Measurements from ENCODE around the gene RGS1.

The RGS1 gene

DNA sequence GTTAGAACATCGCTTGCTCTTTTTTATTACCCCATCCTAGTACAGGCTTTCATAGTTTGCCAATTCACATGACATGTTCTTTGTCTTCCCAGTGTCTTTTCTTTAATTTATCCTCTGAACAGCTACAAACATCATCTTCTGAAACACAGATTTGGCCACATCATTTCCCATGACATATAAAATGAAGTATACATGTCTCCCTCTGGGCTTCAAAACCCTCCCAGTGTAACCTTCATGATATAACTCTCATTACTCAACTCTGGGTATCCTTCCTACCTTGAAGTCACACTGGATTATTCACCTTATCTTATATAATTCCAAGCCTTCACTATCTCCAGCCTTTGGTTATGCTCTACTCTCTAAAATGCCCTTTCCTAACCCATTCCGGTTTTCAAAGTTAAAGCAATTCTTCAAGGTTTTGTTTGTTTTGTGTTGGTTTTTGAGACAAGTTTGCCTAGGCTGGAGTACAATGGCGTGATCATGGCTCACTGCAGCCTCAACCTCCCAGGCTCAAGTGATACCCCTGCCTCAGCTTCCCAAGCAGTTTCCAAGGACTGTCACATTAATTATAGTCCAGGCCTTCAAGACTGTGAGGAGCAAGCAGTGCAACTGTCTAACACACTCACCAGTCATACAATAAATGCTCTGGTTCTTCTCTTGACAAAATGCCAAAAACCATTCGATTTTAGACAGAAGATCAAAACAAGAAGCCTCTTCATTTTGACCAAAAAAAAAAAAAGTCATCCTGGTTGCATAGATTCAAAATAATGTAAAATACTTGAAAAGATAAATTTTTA is 5.8 kb downstream of the RGS1 start:
- DNase-seq (ENCODE audit: low read depth) = no peak

DNA sequence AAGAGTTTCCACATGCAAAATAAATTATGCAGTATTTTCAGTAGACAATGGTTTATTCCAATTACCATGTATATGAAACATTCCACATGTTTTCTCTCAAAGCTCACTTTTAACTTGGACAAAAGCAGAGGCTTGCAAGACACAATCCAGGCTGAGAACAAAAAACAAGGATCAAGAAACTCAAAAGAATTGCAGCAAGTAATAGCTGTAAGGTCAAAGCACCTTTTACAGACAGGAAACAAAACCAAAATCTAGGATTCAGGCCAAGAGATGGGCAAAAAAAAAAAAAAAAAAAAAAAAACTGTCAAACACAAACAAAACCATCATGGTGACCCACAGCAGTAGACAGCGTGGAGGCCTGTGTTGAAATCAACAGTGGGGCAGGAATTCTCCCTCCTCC is 9.3 kb downstream of the RGS1 start:
- no peak for DNase-seq (ENCODE audit: low read depth)

DNA sequence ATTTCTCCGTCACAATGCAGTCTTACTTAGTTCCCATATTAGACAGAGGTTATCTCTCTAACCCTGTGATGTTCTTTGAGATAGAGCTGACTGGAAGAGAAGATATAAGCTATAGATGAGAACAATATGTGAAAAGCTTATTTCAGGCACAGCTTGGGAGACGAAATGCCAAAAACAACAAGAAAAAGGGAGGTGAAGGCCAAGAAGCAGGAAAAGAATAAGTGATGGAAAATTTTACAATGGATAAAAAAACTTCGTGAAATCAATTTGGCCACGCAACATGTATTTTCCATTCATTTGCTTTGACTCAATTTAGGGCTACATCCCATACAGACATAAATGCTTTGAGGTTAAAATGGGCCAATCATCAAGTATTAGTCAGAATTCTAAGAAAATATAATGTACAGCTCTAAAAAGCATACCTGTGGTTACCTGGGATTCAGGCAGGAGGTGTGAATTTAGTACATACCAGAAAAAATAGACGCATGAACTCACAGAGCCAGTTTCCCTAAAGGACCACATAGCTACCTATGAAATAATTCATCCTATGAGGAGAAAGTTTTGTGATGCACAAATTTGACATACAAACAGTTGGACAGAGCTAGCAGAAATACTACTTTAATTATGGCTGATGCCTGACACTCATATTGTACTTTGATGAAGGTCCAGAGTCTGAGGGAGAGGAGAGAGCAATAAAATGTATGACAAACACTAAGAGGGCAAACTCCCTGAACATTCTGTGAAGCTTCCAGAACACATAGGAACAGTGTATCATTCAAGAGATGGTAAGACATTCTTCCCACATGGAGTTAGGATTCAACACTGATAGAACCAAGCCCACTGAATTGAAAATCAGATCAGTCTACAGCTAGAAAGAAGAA is 12.1 kb downstream of the RGS1 start:
- no peak for DNase-seq (ENCODE audit: low read depth)

GRCh38 chr1:192588546-192588945 is 13.0 kb downstream of the RGS1 start:
- no peak for DNase-seq (ENCODE audit: low read depth)

GRCh38 chr1:192589813-192590212 is 14.2 kb downstream of the RGS1 start:
- no peak for DNase-seq (ENCODE audit: low read depth)

- no peak for DNase-seq (ENCODE audit: low read depth)
These were observed 16.9 kb downstream of the RGS1 start for GRCh38 chr1:192592517-192592916.

DNA sequence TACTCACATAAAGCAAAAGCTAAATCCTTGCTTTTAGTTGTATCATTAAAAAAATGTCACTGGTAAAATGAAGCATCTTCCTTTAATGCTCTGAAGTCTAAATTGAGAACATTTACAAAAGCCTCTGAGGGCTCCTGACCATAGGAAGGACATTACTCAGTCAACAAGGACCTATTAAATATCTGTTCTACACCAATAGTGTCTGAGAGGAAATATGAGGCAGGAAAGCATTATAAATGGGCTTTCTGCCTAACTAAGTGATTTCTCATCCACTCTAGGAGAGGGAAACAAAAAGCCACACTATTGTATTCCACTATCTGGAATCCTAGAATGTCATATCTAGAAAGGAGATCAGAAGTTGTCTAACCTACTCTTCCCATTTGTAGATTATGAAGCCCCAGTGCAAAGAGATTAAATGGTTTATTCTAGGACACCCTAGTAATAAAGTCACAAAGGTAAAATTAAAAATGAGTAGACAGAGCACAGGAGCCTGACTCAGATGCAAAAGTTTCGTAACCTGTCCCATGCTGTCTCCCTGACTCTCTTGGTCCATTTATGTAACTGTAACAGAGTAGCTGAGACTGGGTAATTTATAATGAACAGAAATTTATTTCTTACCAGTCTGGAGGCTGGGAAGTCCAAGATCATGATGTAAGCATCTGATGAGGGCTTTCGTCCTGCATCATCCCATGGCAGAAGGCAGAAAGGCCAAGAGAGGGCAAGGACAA is 17.6 kb downstream of the RGS1 start:
- no peak for DNase-seq (ENCODE audit: low read depth)

DNA sequence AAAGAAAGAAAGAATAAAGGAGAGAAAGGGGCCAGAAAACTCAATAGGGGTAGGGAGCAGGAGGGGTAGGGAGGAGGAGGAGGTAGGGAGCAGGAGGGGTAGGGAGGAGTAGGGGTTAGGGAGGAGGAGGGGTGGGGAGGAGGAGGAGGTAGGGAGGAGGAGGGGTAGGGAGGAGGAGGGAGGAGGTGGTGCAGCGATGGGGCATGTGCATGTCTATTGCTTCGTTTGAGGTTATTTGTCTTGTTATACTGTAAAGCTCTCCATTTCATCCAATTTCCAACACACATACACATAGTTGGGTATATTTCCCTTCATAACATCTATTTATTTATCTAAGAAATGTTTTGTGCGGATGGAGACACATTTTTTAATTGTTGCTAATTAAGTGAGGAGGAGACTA is 19.7 kb downstream of the RGS1 start:
- DNase-seq (ENCODE audit: low read depth) = no peak

DNA sequence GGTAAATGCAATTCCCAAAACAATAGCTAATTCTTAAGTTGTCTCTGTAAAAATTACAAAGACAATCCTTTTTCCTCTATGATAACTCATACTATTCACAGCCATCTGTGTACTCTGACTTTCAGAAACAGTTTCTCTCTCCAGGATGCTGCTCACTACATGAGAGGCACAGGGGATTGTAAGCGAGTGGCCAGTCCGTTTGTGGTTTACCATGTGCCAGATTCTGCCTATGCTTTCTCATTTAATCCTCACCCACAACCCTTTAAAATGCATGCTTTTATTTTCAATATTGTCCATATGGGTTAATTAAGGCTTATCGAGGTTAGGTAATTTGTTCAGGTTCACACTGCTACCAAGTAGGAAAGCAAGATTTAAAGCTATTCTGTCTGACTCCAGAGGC is 23.0 kb downstream of the RGS1 start:
- DNase-seq (ENCODE audit: low read depth) = no peak

- no peak for DNase-seq (ENCODE audit: low read depth)
These were observed 24.7 kb downstream of the RGS1 start for GRCh38 chr1:192600275-192600674.

- no peak for DNase-seq (ENCODE audit: low read depth)
These were observed 25.6 kb downstream of the RGS1 start for GRCh38 chr1:192601143-192601542.

- no peak for DNase-seq (ENCODE audit: low read depth)
These were observed 26.0 kb downstream of the RGS1 start for GRCh38 chr1:192601567-192601966.

DNA sequence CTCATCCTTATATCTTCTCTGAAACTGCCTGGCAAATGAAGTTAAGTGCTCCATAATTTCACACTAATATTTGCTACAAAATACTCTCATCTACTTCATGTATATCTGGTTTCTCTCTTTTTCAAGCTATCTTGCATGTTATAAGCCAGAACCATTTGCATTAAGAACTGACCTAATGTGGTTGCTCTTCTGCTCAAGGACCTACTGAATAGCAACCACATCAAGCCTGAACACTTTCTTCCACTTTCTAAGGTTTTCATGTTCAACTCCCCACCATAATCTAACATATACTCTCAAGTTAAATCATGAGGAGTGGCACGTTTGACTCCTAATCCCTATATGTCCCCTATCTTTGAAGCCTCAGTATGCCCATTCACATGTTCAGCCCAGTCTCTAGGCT is 27.2 kb downstream of the RGS1 start:
- DNase-seq (ENCODE audit: low read depth) = no peak

DNA sequence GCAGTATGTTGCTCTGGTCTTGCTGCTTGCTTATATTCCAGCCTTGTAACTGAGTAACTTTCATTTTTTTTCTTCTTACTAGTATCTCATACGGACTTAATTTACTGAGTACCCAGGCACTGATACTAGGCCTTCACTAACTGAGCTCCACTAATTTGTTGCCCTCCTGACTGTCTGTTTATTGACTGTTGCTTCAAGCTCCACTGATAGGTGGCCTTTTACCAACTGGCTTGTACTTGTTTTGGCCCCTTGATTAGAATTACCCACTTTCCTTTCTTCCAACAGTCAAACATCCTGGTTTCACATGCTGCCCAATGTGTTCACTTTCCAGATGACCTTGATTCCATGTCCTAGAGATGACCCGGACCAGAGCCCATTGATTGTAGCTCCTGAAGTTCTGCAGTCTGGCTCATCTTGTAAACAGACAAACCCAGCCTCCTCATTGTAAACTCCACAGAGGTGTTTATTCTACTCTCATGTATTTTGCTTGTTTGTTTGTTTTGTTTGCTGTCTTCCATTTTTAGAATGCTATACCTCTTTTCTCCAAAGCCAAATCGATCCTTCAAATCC is 27.7 kb downstream of the RGS1 start:
- DNase-seq (ENCODE audit: low read depth) = no peak

- no peak for DNase-seq (ENCODE audit: low read depth)
These were observed 29.5 kb downstream of the RGS1 start for GRCh38 chr1:192604979-192605620.

DNA sequence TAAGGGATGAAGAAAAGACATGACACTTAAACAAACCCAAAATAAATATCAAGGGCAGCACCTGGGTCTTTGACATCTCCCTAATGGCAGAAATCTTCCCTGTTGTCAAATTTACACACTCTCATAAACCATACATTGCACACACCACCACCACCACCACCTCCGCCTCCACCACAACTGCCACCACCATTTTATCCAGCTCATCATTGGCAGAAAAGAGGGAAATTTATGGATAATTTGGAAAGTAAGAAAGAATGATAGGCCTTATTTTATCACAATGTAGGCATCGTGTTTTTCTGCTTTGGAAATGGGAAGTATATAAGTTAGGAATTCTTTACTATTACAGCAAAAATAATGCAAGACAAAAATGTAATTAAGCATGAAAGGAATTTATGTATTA is 33.1 kb downstream of the RGS1 start:
- no peak for DNase-seq (ENCODE audit: low read depth)

- no peak for DNase-seq (ENCODE audit: low read depth)
These were observed 33.8 kb downstream of the RGS1 start for GRCh38 chr1:192609110-192610079.

- DNase-seq (ENCODE audit: low read depth) = no peak
These were observed 34.7 kb downstream of the RGS1 start for GRCh38 chr1:192610112-192610889.

DNA sequence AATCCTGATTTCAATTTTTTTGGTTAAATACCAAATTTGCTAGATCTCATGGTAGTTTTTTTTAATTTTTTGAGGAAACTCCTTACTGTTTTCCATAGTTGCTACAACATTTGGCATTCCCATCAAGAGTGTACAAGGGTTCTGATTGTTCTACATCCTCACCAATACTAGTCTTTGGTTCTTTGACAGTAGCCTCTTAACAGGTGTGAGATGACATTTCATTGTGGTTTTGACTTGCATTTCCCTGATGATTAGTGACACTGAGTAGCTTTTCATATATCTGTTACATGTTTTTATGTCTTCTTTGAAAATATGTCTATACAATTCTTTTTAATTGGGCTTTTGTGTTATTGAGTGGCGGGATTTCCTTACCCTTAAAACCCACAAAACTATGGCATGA is 39.5 kb downstream of the RGS1 start:
- DNase-seq (ENCODE audit: low read depth) = no peak

All from stimulated activated CD8-positive, alpha-beta memory T cell treated with anti-CD3 and anti-CD28 coated beads, Interleukin-15, amount 100 ng/mL, for 24 hours (primary cell).